ENCODE results near the gene EVX2.

DNA sequence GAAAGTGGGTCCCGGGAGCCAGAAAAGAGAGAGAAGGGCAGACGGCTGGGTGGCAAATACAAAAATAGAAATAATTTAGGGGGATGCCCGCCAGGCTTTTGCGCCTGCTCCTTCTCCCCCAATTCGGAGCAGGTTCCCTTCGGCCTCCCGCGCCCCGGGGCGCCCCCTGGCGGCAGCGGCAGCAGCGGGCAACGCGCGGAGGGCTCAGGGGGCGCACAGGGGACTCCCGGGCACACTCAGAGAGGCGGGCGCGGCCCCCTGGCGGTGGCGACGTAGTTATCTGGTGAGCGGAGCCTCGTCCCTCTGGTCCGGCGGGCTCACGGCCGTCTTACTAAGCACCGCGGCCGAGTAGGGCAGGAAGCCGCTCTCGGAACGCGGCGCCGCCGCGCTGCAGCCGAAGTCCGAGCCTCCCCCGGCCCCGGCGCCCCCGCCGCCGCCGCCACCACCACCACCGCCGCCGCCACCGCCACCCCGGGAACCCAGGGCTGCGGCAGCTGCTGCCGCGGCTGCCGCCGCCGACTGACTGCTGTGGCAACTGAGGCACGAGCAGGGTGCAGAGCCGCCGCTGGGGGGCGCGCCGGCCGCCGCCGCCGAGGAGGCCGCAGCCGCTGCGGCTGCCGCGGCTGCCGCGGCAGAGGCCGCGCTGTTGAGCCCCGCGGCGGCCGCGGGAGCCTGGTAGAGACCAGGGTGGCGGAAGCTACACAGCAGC lies 3.8 kb downstream of the EVX2 start:
- TF ChIP-seq YY1 (IDR thresholded peaks at IDR 0.05; ENCODE audit: insufficient read depth, insufficient read length) (no peak), ZNF274 (IDR thresholded peaks at IDR 0.05; ENCODE audit: low read depth, low read length) (no peak), SUZ12 (IDR thresholded peaks at IDR 0.05; ENCODE audit: extremely low read depth, insufficient read depth, insufficient read length) (no peak)

Data from NT2/D1 (cell line).